GM21360 (cell line): ENCODE results near the gene KCNAB2.
"Not testable (repeated sequence)": the region's sequence is repeated elsewhere in the genome, so short reads cannot be mapped to it uniquely, and the experiment has no call there.

Experiments used
- ATAC-seq: cut with Tn5 transposase; IDR thresholded peaks from one replicate; pipeline ENCODE4 v1.9.1; 2021; ENCODE audit warnings: mild to moderate bottlenecking, moderate library complexity; ENCODE audit not compliant: unreplicated experiment

The KCNAB2 gene

GRCh38 chr1:6052543-6053205, 7.0 kb downstream of the KCNAB2 start:
- ATAC-seq, result no peak

- no peak for ATAC-seq
Observed at GRCh38 chr1:6053206-6053546, 7.5 kb downstream of the KCNAB2 start.

GRCh38 chr1:6054596-6054995, 8.9 kb downstream of the KCNAB2 start:
- no peak for ATAC-seq

GRCh38 chr1:6056572-6056948, 10.9 kb downstream of the KCNAB2 start:
- ATAC-seq, result no peak

- no peak for ATAC-seq
Observed at GRCh38 chr1:6057170-6057845, 11.6 kb downstream of the KCNAB2 start.

- ATAC-seq, result no peak
Observed at GRCh38 chr1:6059866-6060265, 14.2 kb downstream of the KCNAB2 start.

GRCh38 chr1:6062670-6063069, 17.0 kb downstream of the KCNAB2 start:
- ATAC-seq, result no peak

GRCh38 chr1:6063532-6064053, 17.9 kb downstream of the KCNAB2 start:
- not testable (repeated sequence) for ATAC-seq

GRCh38 chr1:6065093-6065858, 19.6 kb downstream of the KCNAB2 start:
- no peak for ATAC-seq

- no peak for ATAC-seq
Observed at GRCh38 chr1:6066680-6067079, 21.0 kb downstream of the KCNAB2 start.

- ATAC-seq, result no peak
Observed at GRCh38 chr1:6068073-6068472, 22.4 kb downstream of the KCNAB2 start.

- ATAC-seq, result no peak
Observed at GRCh38 chr1:6068932-6069331, 23.2 kb downstream of the KCNAB2 start.

GRCh38 chr1:6069573-6069972, 23.9 kb downstream of the KCNAB2 start:
- no peak for ATAC-seq

GRCh38 chr1:6070450-6070974, 24.8 kb downstream of the KCNAB2 start:
- ATAC-seq, result no peak

GRCh38 chr1:6071219-6071618, 25.5 kb downstream of the KCNAB2 start:
- no peak for ATAC-seq

GRCh38 chr1:6072774-6073479, 27.2 kb downstream of the KCNAB2 start:
- no peak for ATAC-seq

GRCh38 chr1:6073480-6074053, 27.9 kb downstream of the KCNAB2 start:
- no peak for ATAC-seq

GRCh38 chr1:6074192-6074901, 28.7 kb downstream of the KCNAB2 start:
- no peak for ATAC-seq

- no peak for ATAC-seq
Observed at GRCh38 chr1:6075748-6076147, 30.1 kb downstream of the KCNAB2 start.

GRCh38 chr1:6077061-6077460, 31.4 kb downstream of the KCNAB2 start:
- not testable (repeated sequence) for ATAC-seq
